ENCODE data around the gene FAM3D.

The FAM3D gene

GRCh38 chr3:58630076-58630709 lies 36.4 kb downstream of the FAM3D start:
- Mint-ChIP-seq H3K9me3 (no peaks in the 10 kb centered on the region), H3K36me3 (no peaks in the 10 kb centered on the region), H3K27ac (no peak overlapping the region), H3K4me3 (no peak overlapping the region), H3K4me1 (peaks cover 8% of the 10 kb centered on the region), H3K27me3 (peaks cover 16% of the 10 kb centered on the region)
- no peak for ATAC-seq

GRCh38 chr3:58629629-58630028 lies 36.9 kb downstream of the FAM3D start:
- no peak overlapping the region for H3K27ac Mint-ChIP-seq
- H3K9me3 Mint-ChIP-seq: no peaks in the 10 kb centered on the region
- H3K36me3 Mint-ChIP-seq: no peaks in the 10 kb centered on the region
- peaks cover 16% of the 10 kb centered on the region for H3K27me3 Mint-ChIP-seq
- H3K4me3 Mint-ChIP-seq: no peak overlapping the region
- H3K4me1 Mint-ChIP-seq: peaks cover 8% of the 10 kb centered on the region
- ATAC-seq: no peak

DNA sequence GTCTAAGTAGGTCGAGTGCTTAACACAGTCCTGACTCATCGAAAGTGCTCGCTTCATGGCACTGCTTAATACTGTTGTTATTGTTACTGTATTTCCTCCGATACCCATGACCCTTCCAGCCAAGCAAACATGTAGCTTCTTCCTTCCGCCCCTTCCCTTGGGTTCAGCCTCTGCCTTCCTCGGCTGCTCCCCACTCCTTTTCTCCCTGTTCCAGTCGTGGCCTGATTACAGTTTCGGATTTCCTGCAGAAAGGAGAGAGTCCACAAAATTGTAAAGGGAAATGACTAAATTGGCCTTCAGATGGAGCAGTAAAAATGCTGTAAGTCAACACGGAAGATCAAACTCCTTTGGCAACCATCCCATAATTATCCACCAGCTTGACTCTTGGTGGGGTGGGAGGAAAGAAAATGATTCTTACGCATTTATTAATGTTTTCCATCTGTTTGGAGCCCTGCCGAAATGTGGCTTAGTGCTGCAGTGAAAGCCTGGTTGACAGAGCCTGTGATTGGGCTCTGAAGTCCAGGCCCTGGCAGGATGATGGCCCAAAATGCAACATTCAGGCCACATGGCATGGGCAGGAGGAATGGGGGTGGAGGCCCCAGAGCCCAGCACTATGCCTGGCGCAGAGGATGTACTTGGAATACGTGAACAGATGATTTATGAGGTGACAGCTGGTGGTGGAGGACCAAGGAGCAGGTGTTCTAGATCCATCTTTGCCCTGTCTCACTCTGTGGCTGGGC lies 37.6 kb downstream of the FAM3D start:
- no peaks in the 10 kb centered on the region for H3K9me3 Mint-ChIP-seq
- H3K27me3 Mint-ChIP-seq: peaks cover 11% of the 10 kb centered on the region
- H3K27ac Mint-ChIP-seq: no peak overlapping the region
- H3K4me1 Mint-ChIP-seq: peaks cover 8% of the 10 kb centered on the region
- H3K4me3 Mint-ChIP-seq: no peak overlapping the region
- H3K36me3 Mint-ChIP-seq: no peaks in the 10 kb centered on the region
- ATAC-seq: no peak

GRCh38 chr3:58627941-58628340 lies 38.6 kb downstream of the FAM3D start:
- no peak overlapping the region for H3K4me3 Mint-ChIP-seq
- H3K27ac Mint-ChIP-seq: no peak overlapping the region
- peaks cover under 1% of the 10 kb centered on the region for H3K27me3 Mint-ChIP-seq
- no peak for ATAC-seq
- peaks cover 8% of the 10 kb centered on the region for H3K4me1 Mint-ChIP-seq
- no peaks in the 10 kb centered on the region for H3K36me3 Mint-ChIP-seq
- no peaks in the 10 kb centered on the region for H3K9me3 Mint-ChIP-seq

- peaks cover 4% of the 10 kb centered on the region for H3K27me3 Mint-ChIP-seq
- peaks cover 8% of the 10 kb centered on the region for H3K4me1 Mint-ChIP-seq
- no peak for ATAC-seq
- no peak overlapping the region for H3K4me3 Mint-ChIP-seq
- no peaks in the 10 kb centered on the region for H3K36me3 Mint-ChIP-seq
- no peaks in the 10 kb centered on the region for H3K9me3 Mint-ChIP-seq
- no peak overlapping the region for H3K27ac Mint-ChIP-seq
These were observed 39.0 kb downstream of the FAM3D start for GRCh38 chr3:58627570-58627885.

DNA sequence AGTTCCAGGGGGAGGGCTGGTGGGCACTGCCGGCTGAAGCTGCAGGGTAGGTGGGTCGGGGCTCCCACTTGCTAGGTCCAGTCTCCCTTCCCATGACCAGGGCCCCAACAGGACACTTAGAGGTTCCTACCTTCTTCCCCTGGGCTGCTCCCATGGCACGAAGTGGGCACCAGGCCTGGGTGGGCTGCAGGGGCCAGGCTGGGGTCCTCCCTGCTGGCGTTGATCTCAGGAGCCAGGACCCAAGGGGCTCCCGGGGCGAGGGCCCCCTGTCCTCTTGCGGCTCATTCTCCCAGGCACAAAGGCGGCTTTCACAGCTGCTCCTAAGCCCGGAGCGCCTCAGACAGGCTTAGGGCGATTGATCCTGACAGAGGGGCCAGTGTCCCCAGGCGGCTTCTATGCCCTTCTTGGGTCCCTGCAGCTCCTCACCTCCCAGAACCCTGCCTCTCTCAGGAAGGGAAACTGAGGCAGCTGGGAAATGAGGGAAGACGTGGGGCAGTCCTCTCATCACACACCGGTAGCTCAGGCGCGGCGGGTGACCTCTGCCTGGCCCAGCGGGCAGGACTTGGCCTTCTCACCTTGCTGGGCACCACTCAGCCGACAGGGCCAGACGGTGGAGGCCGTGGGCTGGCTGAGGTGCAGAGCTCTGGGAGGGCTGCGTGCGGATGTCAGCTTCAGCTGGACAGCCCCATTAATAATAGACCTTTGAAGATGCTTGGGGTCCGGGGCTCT lies 39.6 kb downstream of the FAM3D start:
- no peak for ATAC-seq

GRCh38 chr3:58625196-58625824 lies 41.3 kb downstream of the FAM3D start:
- Mint-ChIP-seq H3K4me3 (no peak overlapping the region), H3K36me3 (no peaks in the 10 kb centered on the region), H3K27ac (no peak overlapping the region), H3K9me3 (no peaks in the 10 kb centered on the region), H3K4me1 (peaks cover 2% of the 10 kb centered on the region), H3K27me3 (peaks cover 9% of the 10 kb centered on the region)
- no peak for ATAC-seq

More for the DNA sequence above, 39.6 kb downstream of the FAM3D start:
- no peak overlapping the region for H3K4me3 Mint-ChIP-seq
- H3K27ac Mint-ChIP-seq: no peak overlapping the region
- peaks cover 9% of the 10 kb centered on the region for H3K27me3 Mint-ChIP-seq
- no peaks in the 10 kb centered on the region for H3K9me3 Mint-ChIP-seq
- H3K36me3 Mint-ChIP-seq: no peaks in the 10 kb centered on the region
- peaks cover 8% of the 10 kb centered on the region for H3K4me1 Mint-ChIP-seq

DNA sequence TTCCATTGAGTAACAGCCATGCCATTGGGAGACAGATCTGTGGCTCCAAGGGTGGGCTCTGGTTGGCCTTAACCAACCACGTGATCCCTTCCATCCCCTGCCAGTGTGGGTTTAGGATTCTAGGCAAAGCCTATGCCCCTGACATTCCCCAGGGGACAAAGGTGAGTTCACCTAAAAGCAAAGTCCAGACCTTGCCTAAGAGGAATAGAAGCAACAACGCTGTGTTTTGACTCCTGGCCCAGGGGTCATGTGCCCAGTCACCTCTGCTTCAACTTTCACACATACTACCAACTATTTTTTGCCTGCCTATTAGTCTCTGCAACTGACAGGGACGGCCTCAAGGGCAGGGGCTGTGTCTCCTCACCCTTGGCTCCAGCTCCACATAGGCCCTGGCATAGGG lies 42.0 kb downstream of the FAM3D start:
- Mint-ChIP-seq H3K9me3 (no peaks in the 10 kb centered on the region), H3K36me3 (no peaks in the 10 kb centered on the region), H3K4me3 (no peak overlapping the region), H3K4me1 (no peaks in the 10 kb centered on the region), H3K27me3 (peaks cover 9% of the 10 kb centered on the region), H3K27ac (no peak overlapping the region)
- no peak for ATAC-seq

DNA sequence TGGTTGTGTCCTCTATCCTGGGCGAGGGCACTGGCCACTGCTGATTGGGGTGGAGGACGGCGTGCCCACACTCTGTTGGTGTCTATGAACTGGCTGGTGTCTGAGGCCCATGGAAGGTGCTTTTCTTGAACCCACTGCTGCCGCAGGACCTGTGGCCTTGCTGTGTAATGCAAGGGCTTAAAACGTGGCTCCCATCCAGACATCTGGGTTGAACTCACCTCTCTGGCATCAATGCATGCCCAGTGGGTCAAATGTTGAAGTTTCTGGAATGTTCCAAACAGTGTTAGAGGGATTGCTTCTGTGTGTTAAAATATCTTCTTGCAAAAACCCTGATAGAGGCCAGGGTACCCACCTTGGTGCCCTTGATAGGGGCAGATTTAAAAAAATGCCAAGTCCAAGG lies 42.6 kb downstream of the FAM3D start:
- Mint-ChIP-seq H3K36me3 (no peaks in the 10 kb centered on the region), H3K27ac (no peak overlapping the region), H3K4me3 (no peak overlapping the region), H3K4me1 (no peaks in the 10 kb centered on the region), H3K9me3 (no peaks in the 10 kb centered on the region), H3K27me3 (peaks cover 9% of the 10 kb centered on the region)
- ATAC-seq: no peak

- H3K27me3 Mint-ChIP-seq: peaks cover 9% of the 10 kb centered on the region
- H3K4me1 Mint-ChIP-seq: no peaks in the 10 kb centered on the region
- no peaks in the 10 kb centered on the region for H3K36me3 Mint-ChIP-seq
- no peak overlapping the region for H3K4me3 Mint-ChIP-seq
- no peaks in the 10 kb centered on the region for H3K9me3 Mint-ChIP-seq
- H3K27ac Mint-ChIP-seq: no peak overlapping the region
- ATAC-seq: no peak
These were observed 43.1 kb downstream of the FAM3D start for GRCh38 chr3:58623478-58623877.

DNA sequence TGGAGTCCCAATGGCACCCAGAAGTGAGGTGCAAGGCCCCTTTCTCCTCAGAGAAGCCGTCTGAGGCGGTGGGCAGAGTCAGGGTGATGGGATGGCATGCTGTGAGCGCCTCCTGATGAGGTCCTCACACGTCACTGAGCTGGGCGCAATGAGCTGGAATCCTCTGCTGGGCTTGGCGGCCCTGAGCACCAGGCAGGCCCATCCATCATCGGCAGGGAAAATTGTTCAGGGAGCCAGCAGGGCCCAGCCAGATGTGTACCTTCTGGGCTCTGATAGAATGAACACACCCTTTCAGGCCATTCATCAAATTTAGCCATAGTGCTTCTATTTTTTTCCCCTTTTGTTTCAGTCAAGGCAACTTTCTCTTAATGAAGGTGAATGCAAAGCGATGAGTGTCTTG lies 43.7 kb downstream of the FAM3D start:
- Mint-ChIP-seq H3K27ac (no peak overlapping the region), H3K9me3 (no peaks in the 10 kb centered on the region), H3K4me1 (no peaks in the 10 kb centered on the region), H3K36me3 (no peaks in the 10 kb centered on the region), H3K4me3 (no peak overlapping the region), H3K27me3 (peaks cover 9% of the 10 kb centered on the region)
- ATAC-seq: no peak

- no peak overlapping the region for H3K27ac Mint-ChIP-seq
- H3K36me3 Mint-ChIP-seq: no peaks in the 10 kb centered on the region
These were observed 44.1 kb downstream of the FAM3D start for GRCh38 chr3:58622436-58622835.

GRCh38 chr3:58621086-58621830 lies 45.3 kb downstream of the FAM3D start:
- no peaks in the 10 kb centered on the region for H3K9me3 Mint-ChIP-seq
- H3K27me3 Mint-ChIP-seq: peaks cover 9% of the 10 kb centered on the region
- no peaks in the 10 kb centered on the region for H3K4me1 Mint-ChIP-seq
- no peaks in the 10 kb centered on the region for H3K36me3 Mint-ChIP-seq
- no peak overlapping the region for H3K27ac Mint-ChIP-seq
- H3K4me3 Mint-ChIP-seq: no peak overlapping the region
- no peak for ATAC-seq

More at GRCh38 chr3:58622436-58622835, 44.1 kb downstream of the FAM3D start:
- H3K4me3 Mint-ChIP-seq: no peak overlapping the region
- no peaks in the 10 kb centered on the region for H3K9me3 Mint-ChIP-seq
- H3K4me1 Mint-ChIP-seq: no peaks in the 10 kb centered on the region
- peaks cover 9% of the 10 kb centered on the region for H3K27me3 Mint-ChIP-seq
- no peak for ATAC-seq

DNA sequence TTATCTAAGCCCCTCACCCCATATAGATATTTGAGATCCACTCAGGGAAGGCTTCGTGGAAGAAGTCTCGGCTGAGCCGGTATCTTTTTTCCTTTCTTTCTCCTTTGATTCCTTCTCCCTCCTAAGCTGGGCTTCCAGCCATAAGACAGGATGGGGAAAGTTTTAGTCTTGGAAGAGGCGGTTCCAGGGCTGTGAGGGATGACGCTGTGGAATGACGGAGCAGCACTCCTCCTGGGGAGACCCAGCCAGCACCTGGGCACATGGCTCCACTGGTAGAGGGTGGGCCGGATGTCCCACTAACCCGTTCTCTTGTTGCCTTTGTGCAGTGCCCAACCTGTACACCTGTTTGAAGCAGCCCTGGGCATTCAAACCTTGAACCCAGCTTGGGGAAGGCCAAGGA lies 46.2 kb downstream of the FAM3D start:
- H3K27me3 Mint-ChIP-seq: peaks cover 9% of the 10 kb centered on the region
- no peaks in the 10 kb centered on the region for H3K4me1 Mint-ChIP-seq
- no peaks in the 10 kb centered on the region for H3K9me3 Mint-ChIP-seq
- no peaks in the 10 kb centered on the region for H3K36me3 Mint-ChIP-seq
- H3K4me3 Mint-ChIP-seq: no peak overlapping the region
- H3K27ac Mint-ChIP-seq: no peak overlapping the region
- ATAC-seq: no peak

GRCh38 chr3:58617338-58617761 lies 49.2 kb downstream of the FAM3D start:
- no peak for ATAC-seq
- H3K9me3 Mint-ChIP-seq: no peaks in the 10 kb centered on the region
- H3K4me1 Mint-ChIP-seq: no peaks in the 10 kb centered on the region
- H3K27me3 Mint-ChIP-seq: peaks cover 4% of the 10 kb centered on the region
- H3K27ac Mint-ChIP-seq: no peak overlapping the region
- H3K36me3 Mint-ChIP-seq: no peaks in the 10 kb centered on the region
- H3K4me3 Mint-ChIP-seq: no peak overlapping the region
